ENCODE data around the gene PIGC.

DNA sequence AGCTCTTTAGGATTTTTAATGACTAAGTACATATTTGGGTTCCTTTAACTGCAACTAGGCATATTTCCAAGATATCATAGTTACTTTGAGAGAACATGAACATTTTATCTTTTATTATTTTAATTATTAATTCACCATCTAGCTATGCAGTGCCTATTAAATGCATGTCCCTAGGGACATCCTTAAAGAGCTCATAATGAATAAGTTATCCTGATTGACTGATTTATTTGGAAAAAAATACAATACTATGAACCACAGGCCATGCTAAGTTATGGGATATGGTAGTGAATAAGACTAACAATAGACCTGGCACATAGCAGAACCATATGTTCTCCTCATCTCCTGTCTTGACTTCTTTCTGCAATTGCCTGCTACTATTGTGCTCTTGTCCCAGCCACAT is 39.7 kb downstream of the PIGC start:
- TF ChIP-seq CTCF (IDR thresholded peaks at IDR 0.05; ENCODE audit: low read depth, low read length, missing input control), result no peak
- TF ChIP-seq ZBTB33 (IDR thresholded peaks at IDR 0.05), result no peak
- TF ChIP-seq FOXA2 (IDR thresholded peaks at IDR 0.05), result no peak
- no peak for TF ChIP-seq TAF1 (conservative IDR thresholded peaks at IDR 0.05)

Data from liver (tissue), 3 donors.